GM19468 (cell line): ENCODE results near the gene E4F1.

Experiments used
- ATAC-seq: cut with Tn5 transposase; IDR thresholded peaks from one replicate; pipeline ENCODE4 v1.9.1; 2021; ENCODE audit warnings: mild to moderate bottlenecking, moderate library complexity, moderate number of reproducible peaks; ENCODE audit not compliant: unreplicated experiment; ENCODE audit errors: extremely low read depth

E4F1 gene

DNA sequence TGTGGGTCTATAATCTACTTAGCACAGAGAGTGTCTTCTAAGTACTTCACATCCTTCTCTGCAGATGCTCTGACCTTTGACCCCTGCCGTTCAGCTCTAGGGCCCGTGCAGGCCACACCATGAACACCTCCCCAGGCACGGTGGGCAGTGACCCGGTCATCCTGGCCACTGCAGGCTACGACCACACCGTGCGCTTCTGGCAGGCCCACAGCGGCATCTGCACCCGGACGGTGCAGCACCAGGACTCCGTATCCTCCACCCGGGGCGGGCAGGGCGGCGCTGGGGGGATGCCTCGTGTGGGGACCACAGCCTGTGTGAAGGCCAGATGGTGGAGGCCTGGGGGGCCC lies 17.5 kb upstream of the E4F1 start:
- ATAC-seq, result peak; percentile 0

DNA sequence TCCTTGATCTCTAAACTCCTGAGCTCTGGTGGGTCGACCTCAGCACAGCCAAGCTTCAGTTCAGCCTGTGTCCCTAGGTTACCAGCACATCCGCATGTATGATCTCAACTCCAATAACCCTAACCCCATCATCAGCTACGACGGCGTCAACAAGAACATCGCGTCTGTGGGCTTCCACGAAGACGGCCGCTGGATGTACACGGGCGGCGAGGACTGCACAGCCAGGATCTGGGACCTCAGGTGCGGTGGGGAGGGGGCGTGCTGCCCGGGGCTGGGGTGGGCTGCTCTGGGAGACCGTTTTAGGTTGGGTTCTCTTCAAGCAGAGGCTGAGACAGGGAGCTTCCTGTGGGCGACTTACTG lies 17.0 kb upstream of the E4F1 start:
- ATAC-seq, result no peak

DNA sequence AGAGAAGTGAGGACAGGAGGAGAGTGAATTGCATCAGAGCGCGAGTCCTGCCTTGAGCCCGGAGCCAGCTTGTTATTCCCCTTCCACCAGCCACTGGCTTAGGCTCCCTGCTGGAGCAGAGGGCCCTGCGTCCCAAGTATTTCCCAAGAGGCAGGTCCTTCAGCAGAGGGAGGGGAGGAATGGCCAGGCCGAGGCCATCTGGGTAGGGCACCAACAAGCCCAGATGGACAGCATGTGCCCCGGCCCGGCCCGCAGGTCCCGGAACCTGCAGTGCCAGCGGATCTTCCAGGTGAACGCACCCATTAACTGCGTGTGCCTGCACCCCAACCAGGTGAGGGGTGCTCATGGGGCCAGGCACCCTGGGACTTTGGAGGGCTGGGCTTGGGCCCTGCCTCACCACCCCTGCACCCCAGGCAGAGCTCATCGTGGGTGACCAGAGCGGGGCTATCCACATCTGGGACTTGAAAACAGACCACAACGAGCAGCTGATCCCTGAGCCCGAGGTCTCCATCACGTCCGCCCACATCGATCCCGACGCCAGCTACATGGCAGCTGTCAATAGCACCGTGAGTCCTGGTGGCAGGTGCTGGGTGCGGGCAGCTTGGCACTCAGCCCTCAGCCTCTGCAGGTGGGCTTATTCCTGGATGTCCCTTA lies 16.5 kb upstream of the E4F1 start:
- no peak for ATAC-seq

DNA sequence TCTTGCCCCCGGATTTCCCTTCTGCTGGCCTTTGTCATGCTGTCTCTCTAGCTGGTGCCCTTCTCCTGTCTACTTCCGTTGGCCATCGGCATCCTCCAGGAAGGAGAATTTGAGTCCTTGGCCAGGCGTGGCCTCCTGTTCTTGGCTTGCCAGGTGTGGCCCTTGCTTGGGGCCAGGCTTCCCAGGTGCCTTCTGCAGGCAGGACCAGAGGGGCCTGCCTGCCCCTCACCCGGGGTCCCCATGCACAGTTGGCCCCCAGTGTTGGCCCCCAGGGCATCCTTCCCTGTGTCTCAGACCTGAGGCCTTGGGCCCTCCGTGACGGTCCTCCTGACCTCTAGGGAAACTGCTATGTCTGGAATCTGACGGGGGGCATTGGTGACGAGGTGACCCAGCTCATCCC lies 15.5 kb upstream of the E4F1 start:
- ATAC-seq, result no peak

DNA sequence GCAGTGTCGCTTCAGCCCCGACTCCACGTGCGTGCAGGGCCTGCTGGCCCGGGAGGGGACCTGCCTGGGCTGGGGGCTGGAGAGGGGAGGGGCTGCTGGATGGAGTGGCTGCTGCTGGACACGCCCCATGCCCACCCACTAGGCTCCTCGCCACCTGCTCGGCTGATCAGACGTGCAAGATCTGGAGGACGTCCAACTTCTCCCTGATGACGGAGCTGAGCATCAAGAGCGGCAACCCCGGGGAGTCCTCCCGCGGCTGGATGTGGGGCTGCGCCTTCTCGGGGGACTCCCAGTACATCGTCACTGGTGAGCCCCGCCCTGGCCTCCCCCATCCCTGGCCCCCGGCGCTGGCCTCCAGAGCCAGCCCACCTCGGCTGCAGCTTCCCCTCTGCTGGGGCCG lies 15.1 kb upstream of the E4F1 start:
- ATAC-seq, result no peak

DNA sequence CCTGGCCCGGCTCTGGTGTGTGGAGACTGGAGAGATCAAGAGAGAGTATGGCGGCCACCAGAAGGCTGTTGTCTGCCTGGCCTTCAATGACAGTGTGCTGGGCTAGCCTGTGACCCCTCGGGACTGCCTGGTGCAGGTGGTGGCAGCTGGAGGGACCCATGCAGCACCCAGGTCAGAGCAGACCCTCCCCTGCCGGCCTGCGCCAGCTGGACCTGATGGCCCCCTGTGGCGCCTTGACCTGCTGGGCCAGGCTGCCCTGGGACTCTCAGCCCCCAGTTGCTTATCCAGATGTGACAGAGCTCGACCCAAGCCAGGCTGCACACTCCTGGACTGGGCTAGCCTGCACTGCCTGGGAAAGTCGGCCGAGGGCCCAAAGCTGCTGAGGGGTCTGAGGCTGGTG lies 14.6 kb upstream of the E4F1 start:
- no peak for ATAC-seq

DNA sequence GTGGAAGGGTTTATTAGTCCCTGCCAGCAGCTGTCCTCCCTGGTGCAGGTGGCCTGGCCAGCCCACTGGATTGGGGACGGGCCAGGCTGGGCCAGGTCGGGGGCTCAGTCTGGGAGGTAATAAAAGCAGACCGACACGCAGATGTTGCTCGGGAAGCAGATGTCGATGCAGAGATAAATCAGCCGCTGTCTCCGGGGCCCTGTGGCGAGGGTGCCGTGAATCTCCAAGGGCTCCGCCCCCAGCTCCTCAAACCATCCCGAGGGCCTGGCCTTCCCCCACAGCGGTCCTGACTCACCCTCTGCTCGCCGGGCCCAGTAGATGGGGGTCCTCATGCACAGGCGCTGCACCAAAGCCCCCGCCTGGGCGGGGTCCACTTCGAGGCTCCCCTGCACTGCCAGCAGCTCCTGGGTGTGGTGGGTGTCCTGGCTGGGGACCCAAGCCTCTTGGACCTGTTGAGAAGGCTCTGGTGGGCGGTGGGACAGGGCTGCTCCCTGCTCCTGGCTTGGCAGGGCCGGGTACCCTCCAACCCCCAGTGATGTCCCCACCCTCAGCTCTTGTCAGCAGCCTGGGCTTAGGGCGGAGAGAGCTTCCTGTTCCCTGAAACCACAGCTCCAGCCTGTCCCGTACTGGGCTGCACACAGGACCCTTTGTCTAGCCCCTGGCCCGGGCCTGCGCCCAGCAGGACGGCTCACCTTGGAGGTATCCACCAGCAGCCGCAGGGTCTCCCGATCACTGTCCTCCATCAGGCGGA lies 14.0 kb upstream of the E4F1 start:
- ATAC-seq, result no peak

DNA sequence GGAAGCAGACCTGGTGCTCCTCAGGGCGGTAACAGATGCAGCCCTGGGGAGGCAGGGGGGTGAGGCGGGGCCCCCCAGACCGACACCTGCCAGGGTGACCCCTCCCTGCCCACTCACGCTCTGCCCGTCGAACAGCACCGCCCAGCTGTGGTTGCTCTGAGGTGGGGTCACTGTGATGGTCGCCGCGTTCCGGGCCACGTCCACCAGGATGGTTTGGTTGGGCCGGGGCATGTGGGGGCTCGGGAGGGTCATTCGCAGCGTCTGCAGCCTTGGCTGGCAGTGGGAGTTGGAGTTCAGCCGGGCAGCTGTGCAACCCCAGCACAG lies 13.4 kb upstream of the E4F1 start:
- ATAC-seq, result no peak

DNA sequence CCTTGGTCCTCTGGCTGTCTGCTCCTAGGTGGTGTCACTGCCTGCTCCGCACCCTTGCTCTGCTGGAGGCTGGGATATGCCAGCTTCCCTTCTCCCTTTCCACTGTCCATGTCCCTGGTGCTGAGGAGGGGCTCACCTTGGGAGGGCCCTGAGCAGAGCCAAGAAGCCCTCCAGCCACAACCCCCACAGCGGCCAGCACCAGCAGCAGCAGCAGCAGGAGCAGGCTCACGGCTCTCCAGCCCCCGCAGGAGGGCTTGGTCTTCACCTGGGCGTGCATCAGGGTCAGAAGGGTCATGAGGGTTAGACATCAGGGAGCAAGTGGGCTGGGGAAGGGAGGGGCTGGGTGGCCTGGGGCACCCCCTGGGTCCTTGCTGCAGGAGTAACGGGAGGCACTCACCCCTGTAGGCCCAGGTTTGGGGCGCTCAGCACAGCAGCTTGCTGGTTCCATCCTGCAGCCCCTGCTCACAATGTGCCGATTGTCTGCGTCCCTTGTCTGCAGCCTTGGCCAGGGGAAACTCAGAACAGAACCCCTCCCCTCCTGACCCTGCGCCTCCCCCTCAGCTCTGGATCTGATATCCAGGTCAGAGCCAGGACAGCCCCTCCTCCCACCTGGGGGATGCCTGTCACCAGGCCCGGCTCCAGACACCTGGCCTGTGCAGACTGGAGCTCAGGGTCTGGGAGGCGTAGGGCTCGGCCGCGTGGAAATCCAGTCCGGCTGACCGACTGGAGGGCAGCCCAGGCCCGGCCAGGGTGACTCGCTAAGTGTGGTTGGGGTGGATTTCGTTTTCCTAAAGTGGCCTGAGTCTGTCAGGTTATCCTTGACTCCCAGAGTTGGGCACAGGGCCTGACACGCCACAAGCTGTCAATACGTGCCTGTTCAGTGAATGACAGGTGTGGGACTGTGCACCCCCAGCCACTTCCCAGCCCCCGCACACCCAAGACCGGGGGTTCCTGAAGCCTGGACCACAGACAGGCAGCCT lies 12.7 kb upstream of the E4F1 start, which contains the start of gene BRICD5:
BRICD5 (minus strand) TSS at position 478 of the 980 bp plus-strand sequence; CDS start at position 448, 30 bp downstream.
- no peak for ATAC-seq

DNA sequence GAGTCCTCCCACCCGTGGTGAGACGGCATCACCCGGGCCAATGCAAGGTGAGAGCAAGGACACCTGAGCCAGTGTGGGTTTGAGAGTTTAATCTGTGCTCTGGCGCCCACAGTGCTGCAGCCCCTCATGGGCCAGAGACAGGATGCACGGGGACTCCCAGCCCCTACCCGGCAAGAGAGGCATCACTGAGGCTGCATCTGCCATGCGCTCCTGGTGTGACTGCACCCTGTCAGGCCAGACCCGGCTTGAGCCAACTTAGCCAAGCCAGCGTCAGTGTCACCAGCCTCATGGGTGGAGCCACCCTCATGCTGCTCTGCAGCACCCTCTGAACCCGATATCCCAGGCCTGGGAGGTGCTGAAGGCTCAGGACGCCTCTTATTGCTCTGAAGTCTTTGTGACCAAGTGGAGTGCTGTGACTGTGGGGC lies 11.5 kb upstream of the E4F1 start:
- no peak for ATAC-seq

DNA sequence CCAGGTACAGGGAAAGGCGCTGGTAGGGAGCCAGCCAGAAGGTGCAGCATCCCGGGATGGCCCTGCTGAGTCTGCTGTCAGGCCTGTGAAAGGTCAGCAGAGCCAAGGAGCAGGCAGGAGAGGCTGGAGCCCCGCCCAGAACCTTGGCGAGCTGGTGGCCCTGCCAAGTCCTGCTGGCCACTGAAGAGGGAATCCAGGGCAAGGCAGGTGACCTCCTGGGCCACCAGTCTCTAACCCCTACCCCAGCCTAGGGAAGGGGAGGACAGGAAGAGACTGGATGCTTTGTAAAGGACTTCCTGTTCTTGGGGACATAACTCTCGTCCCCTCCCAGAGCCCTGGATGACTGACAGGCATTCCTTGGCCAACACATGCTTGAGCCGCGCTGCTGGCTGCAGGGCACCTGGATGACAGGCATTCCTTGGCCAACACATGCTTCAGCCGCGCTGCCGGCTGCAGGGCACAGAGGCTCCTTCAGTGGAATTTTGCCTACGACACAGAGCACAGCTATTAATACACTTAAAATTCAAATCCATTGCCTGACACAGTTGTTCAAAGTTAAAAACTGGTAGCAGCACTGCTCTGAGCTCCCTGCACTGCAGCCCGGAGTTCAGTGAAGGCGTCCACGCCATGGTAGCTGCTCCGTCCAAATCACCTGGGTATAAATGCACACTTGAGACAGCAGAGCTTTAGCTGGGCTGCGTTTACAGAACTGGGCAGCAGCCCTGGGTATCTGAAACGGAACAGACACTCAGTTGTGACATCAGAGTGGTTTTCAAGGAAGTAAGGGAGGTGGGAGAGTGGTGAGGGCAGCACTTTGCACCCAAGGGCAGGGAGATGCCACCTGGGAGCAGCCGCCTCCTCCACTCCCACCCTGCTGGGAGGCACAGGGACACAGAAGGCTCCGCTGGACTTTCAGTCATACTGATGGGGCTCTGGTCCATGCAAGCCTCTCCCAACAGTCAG lies 10.7 kb upstream of the E4F1 start:
- ATAC-seq, result no peak

DNA sequence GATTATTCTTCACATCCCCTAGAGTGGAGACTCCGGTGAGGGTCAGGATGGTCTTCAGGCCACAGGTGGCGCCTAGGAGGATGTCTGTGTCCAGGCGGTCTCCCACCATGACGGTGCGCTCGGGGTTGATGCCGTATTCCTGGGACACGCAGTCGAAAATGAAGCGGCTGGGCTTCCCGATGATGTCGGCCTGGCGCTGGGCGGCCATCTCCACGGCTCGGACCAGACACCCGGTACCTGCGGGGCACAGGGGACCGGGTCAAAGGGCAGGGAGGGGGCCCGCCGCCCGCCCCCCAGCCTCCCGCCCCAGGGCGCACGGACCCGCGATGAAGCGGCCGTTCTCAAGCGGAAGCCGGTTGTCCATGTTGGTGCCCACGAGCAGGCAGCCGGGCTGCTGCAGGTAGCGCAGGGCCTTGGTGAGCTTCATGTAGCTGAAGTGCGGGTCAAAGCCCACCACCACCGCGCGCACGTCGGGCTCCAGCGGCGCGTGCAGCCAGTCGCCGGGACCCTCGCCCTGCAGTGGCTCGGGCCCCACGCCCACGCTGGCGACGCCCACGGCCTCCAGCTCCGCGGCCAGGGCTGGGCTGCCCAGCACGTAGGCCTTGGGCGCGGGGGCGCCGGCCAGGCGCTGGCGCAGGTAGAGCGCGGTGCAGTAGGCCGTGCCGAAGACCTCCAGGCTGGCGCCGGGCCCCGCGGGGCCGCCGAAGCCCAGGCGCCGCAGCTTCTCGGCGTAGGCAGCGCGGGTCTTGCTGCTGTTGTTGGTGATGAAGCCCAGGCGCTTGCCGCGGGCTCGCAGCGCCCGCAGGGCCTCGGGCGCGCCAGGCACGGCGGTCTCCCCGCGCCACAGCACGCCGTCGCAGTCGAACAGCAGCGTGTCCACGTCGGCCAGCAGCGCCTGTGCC lies 9.3 kb upstream of the E4F1 start:
- no peak for ATAC-seq

DNA sequence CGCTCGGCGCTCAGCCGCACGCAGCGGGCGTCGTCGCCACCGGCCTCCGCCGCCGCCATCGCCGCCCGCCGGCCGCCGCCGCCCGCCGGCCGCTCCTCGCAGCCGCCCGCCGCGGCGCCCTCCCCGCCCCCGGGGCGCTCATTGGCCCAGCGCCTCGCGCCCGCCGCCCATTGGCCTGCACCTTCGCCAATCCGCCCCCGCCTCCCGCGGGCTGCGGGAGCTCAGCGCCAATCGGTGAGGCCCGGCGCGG lies 8.7 kb upstream of the E4F1 start, which contains the start of gene PGP:
PGP (minus strand) TSS at position 122 of the 250 bp plus-strand sequence; CDS start at position 59, 63 bp downstream.
- peak; percentile 69 for ATAC-seq

DNA sequence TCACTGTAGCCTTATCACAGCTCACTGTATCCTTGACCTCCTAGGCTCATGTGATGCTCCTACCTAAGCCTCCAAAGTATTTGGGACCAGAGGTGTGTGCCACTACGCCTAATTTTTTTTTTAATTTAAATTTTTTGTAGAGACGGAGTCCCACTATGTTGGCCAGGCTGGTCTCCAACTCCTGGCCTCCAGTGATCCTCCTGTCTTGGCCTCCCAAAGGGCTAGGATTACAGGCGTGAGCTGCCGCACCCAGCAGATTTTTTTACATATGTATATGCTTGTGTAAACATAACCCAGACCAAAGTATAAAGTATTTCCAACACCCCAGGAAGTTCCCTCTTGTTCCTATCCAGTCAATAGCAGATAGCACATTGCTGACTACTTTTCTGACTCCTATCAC lies 7.1 kb upstream of the E4F1 start:
- ATAC-seq, result no peak

DNA sequence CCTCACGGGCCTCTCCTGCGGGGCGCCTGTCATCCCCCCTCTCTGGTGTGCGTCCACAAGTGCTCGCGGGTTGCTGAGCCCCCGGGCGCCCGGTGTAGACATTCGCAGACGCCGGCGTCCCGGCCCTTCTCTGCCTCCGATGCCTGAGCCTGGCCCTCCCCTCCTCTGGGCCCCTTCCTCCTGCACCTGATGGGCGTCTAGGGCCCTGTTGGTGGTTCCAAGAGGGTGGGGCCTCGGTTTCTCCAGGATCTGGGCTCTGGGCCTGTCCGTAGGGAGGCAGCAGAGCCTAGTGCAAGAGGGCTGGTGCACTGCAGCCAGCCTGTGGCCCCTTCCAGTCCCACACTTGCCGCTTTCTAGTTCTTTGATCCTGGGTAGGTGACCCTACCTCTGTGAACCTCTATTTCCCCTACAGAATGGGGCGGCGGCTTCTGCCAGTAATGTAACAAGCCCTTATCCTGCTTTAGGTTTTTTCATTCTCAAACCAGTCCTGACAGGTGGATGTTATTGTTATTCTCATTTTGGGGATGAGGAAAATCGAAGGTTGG lies 623 bp downstream of the E4F1 start:
- ATAC-seq, result peak; percentile 10

DNA sequence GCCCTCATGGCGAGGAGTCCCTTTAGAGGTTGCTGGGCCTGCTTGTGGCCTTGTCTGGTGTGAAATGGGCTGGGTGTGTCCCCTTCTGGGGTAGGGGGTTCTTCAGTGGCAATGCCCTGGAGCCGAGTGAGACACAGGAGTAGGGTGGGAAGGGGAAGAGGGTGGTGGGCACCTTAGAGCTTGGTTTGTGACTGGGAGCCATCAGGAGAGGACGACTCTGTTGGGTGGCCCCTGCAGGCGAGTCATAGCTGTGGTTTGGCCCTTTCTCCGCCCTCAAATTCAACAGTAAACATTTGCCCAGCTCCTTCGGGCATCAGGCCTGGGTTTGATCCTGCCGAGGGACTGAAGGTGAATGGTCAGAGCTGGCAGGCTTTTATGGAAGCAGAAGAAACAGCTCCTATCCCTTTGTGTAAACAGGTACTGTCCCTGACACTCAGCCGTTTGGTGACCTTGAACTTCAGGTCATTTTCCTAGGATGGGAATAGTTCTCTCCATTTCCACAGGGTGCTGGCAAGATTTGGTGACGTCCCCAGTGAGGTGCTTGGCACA lies 2.9 kb downstream of the E4F1 start:
- ATAC-seq, result no peak

DNA sequence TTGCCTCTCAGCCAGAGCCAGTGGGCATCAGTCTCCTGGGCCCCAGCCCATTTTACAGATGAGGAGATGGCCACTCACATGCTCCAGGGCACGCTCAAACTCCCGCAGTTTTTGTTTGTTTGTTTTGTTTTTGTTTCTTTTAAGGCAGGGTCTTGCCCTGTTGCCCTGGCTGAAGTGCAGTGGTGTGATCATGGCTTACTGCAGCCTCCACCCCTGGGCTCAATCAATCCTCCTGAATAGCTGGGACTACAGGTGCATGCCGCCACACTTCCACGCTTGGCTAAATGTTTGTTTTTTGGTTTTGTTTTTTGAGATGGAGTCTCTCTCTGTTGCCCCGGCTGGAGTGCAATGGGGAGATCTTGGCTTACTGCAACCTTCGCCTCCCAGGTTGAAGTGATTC lies 3.5 kb downstream of the E4F1 start:
- no peak for ATAC-seq

DNA sequence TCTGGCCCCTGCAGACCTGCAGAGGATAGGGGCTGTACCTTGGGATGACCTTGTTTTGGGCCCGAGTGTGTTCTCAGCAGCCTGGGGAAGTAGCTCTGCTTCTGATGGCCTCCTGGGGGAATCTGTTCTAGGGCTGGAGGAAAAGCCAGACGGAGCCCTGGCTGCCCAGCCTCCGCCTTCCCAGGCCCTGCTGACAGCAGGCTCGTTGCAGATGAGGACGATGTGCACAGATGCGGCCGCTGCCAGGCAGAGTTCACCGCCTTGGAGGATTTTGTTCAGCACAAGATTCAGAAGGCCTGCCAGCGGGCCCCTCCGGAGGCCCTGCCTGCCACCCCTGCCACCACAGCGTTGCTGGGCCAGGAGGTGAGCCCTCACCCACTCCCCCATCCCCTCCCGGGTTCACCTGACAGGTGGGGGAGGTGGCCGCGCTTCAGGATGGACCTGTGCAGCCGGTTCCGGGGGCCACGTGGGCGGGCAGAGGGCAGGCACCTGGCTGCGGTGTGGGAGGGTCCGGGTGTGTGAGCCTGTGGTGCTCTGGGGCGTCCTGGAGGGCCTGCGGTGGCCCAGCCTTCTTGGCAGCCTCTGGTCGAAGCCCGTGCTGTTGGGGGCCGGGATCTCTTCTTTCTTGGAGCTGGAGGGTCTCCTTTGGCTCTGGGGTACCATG lies 4.9 kb downstream of the E4F1 start:
- no peak for ATAC-seq
